Coronary artery (tissue), 2 donors: ENCODE data around the gene RP9.
"Not testable (repeated sequence)": the region's sequence is repeated elsewhere in the genome, so short reads cannot be mapped to it uniquely, and the experiment has no call there.

Experiments
- DNase-seq: peaks from one replicate; pipeline ENCODE4 v3.0.0-alpha.2; 2017; ENCODE audit warnings: low spot score
- H3K27ac ChIP-seq, 2 donors: fragments of 200-600 bp; sonication (generic); one replicate each; pipeline ENCODE4 v1.5.1; 2016 to 2019
- H3K4me3 ChIP-seq: fragments of 200-600 bp; sonication (generic); 2 replicates; pipeline ENCODE4 v1.5.1; 2016; ENCODE audit warnings: mild to moderate bottlenecking, moderate library complexity
- TF ChIP-seq, protein P1 (sequence below): fragments of 200-600 bp; sonication (generic); IDR thresholded peaks from one replicate; pipeline ENCODE4 v1.5.1; 2019; ENCODE audit warnings: antibody characterized with exemption

The RP9 gene

GRCh38 chr7:33101906-33102305 lies 7.3 kb downstream of the RP9 start:
- no peak for DNase-seq

GRCh38 chr7:33100770-33101169 lies 8.4 kb downstream of the RP9 start:
- no peak overlapping the region for H3K27ac ChIP-seq
- TF ChIP-seq, protein P1, sequence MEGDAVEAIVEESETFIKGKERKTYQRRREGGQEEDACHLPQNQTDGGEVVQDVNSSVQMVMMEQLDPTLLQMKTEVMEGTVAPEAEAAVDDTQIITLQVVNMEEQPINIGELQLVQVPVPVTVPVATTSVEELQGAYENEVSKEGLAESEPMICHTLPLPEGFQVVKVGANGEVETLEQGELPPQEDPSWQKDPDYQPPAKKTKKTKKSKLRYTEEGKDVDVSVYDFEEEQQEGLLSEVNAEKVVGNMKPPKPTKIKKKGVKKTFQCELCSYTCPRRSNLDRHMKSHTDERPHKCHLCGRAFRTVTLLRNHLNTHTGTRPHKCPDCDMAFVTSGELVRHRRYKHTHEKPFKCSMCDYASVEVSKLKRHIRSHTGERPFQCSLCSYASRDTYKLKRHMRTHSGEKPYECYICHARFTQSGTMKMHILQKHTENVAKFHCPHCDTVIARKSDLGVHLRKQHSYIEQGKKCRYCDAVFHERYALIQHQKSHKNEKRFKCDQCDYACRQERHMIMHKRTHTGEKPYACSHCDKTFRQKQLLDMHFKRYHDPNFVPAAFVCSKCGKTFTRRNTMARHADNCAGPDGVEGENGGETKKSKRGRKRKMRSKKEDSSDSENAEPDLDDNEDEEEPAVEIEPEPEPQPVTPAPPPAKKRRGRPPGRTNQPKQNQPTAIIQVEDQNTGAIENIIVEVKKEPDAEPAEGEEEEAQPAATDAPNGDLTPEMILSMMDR = no peak
- DNase-seq = no peak
- H3K4me3 ChIP-seq = no peak overlapping the region

More at GRCh38 chr7:33101906-33102305, 7.3 kb downstream of the RP9 start:
- no peak overlapping the region for H3K27ac ChIP-seq
- TF ChIP-seq, protein P1 = no peak
- no peak overlapping the region for H3K4me3 ChIP-seq

DNA sequence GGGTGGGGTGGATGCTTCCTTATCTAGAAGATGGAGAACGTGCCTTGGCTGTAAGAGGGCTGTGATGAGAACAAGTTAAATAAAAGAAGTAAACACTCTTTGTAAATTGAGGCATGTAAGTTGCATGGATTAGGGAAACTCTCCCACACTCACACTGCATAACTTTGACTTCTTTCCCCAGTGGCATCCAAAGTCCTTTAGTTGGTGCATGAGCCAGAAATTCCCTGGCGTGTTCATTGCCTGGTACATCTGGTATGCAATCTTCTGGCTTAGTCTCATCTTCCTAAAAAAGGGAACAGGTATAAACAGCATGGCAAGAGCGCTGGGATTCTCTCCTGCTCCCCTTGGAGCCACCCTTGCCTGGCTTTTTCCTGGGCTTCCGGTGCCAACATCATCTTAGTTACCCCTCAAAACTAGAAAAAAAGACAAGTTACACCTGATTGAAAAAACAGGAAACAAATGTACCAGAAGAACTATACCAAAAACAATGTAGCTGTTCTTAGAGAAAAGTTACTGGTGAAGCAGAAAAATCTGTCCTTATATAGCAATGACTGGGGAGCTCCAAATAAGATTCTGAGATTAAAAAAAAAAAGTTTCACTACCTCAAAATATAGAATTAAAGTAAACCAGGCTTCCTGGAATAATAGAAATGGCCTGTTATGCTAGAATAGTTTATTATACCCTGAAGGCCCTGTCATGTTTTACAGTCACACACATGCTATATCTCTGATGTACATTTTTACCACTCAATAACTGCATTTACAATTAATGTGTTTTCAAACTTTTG lies 9.9 kb downstream of the RP9 start:
- TF ChIP-seq, protein P1 = no peak
- H3K27ac ChIP-seq = no peak overlapping the region
- H3K4me3 ChIP-seq = no peak overlapping the region
- DNase-seq = no peak

DNA sequence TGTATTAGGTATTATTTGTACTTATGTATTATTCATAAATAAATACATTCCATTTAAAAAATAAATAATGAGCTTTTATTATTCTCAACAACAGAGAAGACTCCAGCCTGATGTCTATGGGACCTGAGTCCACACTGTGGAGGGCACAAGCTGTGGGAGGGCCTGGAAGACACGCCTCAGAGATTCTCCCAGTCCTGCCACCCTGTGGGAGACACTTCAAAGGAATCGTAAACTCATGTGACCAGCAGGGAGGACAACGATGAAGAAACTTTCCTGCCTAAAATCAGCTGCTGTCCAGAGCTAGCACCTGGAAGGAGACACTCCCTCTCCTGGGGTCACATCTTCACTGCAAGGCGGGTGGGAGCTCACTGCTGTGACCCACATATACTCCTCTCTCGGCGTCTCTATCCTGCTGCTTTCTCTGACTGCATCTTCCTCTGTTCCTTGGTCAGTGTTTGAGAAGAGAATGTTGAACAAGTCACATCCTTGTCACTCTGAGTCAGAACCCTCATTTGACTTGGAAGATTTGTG lies 14.4 kb downstream of the RP9 start:
- H3K27ac ChIP-seq, DNase-seq, H3K4me3 ChIP-seq: not testable (repeated sequence)

- Histone ChIP-seq H3K27ac (no peak overlapping the region), H3K4me3 (no peak overlapping the region)
- no peak for DNase-seq
- TF ChIP-seq, protein P1 = no peak
These were observed 15.9 kb downstream of the RP9 start for GRCh38 chr7:33093266-33093665.

GRCh38 chr7:33091641-33092191 lies 17.5 kb downstream of the RP9 start:
- Histone ChIP-seq H3K4me3 (no peak overlapping the region), H3K27ac (no peak overlapping the region)
- TF ChIP-seq, protein P1 = no peak
- no peak for DNase-seq

DNA sequence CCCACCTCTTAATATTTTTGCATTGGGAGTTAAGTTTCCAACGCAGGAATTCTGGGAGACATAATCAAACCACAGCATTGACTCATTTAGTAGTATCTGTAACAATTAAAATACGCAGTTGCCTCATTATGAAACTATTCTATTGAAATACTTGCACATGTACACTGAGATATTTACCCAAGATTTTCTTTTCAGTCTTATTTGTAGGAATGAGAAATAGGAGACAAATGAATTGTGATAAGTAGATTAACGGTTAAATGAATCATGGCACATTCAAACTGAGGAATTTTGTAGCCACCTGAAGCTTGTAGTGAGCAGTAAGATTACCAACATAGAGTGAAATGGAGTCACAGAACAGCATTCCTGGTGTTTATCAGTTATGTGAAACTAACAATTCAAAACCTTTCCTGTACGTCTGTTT lies 18.1 kb downstream of the RP9 start:
- H3K4me3 ChIP-seq = no peak overlapping the region
- no peak overlapping the region for H3K27ac ChIP-seq
- TF ChIP-seq, protein P1 = no peak
- DNase-seq = no peak
